NCI-H226 (cell line): ENCODE measurements around the gene KDM7A.

Experiments
- DNase-seq: peaks from one replicate; pipeline ENCODE4 v3.0.0-alpha.2; 2015

Gene KDM7A

DNA sequence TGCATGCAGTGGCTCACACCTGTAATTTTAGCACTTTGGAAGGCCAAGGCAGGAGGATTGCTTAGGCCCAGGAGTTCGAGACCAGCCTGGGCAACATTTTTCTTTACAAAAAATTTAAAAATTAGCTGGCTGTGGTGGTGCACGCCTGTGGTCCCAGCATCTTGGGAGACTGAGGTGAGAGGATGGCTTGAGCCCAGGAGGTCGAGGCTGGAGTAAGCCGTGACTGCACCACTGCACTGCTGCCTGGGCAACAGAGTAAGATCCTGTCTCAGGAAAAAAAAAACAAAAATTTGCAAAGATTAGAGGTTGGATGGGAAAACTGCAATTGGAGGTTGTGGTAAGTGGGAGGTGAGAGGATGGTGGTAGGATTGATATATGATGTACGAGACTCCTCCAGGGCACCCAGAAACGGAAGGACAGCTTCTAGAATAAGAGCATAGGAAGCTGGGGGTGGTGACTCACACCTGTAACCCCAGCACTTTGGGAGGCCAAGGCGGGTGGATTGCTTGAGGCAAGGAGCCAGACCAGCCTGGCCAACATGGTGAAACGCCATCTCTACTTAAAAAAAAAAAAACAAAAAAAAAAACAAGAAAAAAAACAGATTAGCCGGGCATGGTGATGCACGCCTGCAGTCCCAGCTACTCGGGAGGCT is 94.9 kb downstream of the KDM7A start:
- DNase-seq, result no peak

DNA sequence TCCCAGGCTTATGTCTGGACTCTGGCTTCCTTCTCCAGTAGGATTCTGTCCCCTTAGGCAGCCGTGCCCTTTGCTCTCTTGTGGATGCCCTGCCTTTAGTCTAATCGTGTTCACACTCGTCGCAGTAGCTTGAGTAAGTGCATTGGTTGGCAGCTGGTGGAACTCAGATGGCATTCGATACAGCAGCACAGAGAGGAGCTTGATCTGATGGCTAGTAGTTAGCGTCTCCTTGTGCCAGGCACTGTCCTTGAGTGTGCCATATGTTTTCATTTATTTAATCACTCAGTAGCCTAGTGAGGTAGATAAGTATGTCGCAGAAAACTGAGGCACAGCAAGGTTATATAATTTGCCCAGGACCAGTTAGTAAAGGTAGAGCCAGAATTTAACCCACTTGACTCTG is 95.9 kb downstream of the KDM7A start:
- no peak for DNase-seq

DNA sequence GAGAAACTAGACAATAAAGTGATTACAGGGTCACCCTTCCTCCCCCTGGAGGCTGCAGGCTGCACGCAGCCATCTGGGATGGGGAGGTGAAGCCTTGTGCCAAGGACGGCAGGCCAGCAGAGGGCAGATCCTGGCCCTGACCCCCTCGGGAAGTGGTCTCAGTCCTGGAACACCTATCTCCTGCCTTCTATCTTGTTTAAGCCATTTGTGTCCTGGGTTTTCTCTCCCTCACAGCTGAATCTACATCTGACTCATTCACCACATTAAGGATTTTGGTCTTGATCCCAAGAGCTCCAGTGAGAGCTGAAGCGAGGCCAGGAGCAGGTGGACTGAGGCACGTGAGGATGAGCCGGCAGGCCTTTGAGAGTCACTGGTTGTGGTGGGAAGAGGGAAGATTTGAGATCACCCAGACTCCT is 97.7 kb downstream of the KDM7A start:
- peak; percentile 27 for DNase-seq

DNA sequence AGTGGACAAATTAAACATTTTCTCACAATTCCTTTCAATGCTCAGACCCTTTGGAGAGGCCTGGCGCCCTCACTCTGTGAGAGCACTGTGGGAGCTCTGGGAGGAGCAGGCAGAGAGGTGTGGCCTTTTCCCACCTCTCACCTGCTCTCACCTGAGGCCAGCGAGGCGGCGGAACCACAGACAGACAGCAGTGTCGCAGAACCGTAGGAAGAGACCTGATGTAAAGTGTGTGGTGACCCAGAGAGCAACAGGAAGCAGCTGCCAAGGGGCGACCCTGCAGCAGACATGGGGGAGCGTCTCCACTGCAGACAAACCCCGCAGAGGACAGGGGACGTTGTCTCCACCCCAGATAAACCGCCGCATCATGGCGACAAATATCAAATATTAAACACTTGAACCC is 98.4 kb downstream of the KDM7A start:
- no peak for DNase-seq

DNA sequence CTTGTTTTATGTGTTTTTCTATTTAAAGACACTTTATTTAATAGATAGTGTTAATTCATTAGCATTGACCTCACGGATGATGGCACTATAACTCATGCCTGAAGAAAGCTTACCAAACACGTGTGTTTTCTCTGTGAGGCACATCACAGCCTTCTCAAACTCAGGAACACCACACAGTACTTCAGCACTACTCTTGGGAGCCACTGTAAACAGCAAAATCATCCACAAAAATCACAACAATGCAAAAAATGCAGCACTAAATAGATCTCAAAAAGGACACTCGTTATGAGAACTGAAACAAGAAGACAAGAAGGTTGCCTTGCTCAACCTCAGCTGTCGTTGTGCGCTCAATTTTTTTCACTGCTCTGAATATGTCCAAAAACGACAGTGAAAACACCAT is 102.0 kb downstream of the KDM7A start:
- DNase-seq, result no peak

DNA sequence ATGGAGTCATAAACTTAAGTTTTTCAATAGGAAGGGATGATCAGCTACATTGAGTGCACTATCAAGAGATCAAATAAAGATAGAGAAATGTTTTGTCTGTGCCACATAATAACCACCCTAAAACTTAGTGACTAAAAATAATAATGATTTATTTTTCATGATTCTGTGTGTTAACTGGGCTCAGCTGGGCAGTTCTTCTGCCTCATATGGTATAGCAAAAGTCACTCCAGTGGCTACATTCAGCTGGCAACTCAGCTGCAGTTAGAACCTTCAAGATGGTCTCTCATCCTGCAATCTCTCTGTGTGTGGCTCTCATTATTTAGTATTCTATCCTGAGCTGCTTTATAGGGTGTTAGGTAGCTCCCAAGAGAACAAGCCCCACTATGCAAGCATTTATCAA is 106.2 kb downstream of the KDM7A start:
- no peak for DNase-seq

DNA sequence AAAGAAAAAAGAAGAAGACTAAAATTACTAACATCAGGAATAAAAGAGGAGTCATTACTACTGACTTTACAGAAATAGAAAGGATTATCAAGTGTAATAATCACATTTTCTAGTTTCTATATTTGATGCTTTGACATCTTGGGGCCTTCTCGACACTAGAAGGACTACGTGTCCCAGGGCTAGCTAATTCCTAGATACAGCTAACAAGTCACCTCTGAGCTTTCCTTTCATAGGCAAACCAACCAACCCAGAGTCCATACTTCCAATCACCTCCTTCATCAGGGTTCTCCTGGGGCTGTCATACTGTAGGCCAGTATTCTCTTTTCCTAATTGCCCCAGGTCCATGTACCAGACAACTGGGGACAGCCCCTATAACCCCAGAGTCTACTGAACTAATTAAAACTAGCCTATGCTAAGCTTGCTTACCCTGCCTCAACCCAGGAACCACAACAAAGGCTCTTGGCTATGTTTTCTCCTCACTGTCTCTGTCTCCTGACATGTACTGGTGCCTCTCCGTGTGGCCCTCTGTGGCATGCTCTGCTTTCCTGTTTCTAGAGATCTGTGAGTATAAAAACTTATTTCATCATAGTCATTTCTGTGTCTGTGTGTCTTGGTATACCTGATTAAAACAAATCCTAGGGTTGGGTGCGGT is 107.4 kb downstream of the KDM7A start:
- no peak for DNase-seq

DNA sequence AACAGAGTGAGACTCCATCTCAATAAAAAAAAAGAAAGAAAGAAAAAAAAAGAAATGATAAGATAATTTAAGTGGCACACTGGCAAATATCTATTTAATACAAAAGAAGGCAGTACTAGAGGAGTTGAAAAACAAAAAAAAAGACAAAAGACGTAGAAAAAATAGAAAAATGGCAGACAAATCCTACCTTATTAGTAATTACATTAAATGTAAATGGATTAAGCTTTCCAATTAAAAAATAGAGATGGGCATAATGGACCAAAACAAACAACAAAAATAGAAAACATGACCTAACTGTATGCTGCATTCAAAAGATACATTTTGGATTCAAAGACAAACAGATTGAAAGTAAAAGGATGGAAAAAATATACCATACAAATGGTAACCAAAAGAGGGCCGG is 108.8 kb downstream of the KDM7A start:
- DNase-seq, result no peak

DNA sequence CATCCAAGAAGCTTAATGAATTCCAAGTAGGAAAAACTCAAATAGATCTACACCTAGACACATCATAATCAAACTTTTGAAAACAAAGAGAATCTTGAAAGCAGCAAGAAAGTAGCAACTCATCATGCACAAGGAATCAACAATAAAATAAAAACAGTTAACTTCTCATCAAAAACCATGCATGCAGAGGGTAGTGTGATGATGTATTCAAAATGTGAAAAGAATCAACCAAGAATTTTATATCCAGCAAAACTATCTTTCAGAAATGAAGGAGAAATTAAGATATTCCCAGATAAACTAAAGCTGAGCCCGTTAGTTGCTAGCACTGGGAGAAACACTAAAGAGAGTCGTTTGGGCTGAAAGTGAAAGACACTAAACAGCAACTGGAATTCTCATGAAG is 109.7 kb downstream of the KDM7A start:
- DNase-seq, result no peak

DNA sequence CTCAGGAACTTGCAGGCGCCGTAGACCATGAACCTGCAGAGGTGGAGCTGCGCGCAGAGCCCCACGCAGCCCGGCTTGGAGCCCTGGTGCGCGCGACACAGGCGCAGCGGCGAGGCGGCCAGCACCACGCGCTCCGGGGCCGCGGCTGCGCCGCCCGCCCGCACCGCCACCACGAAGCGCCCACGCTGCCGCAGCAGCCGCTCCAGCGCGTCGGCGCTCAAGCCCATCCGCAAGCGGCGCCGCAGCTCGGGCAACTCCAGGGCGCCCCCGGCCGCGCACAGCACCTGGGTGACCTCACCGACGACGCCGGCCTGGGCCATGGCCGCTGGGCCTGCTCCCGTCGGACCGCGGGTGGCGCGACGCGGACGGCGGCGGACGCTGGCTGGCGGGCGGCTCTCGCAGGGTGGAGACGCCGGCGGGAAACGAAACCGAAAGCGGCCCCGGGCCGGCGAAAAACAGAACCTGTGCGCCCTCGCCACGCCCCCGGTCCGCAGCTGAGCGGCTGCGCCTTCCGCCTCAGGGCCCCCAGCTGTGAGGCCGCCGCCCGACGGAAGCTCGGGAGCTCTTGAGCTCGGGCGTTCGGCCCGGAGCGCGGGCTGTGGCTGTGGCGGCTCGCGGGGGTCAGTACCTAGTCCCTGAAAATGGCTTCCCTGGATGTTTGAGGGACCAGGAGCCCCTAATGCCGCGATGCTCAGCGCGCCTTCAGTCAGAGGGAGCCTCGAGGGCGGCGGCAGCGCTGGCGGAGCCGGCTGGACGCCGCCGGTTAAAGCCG is 114.1 kb downstream of the KDM7A start, which contains the start of gene PARP12:
Gene PARP12, minus strand, starts transcription at position 424 of the 772 bp plus-strand sequence. Its CDS starts 104 bp downstream, at position 320.
- peak; percentile 89 for DNase-seq

DNA sequence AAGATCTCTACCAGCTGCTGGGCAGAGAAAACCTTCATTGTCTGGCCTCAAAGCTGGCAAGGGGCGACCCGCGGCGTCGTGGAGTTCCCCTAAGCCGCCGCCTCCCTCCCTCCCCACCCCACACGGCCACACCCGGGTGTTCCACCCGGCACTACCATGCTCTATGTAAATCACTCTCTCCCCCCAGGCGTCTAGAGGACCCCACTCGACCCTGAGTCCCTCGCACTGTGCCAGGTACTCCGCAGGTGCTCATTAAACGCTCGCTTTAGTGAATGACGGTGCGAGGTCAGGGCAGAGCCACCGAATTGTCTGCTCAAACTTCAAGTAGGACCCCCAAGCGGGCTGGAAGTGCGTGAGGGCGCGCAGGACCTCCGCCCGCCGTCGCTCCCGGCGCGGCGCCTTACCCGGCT is 114.7 kb downstream of the KDM7A start:
- DNase-seq, result no peak

DNA sequence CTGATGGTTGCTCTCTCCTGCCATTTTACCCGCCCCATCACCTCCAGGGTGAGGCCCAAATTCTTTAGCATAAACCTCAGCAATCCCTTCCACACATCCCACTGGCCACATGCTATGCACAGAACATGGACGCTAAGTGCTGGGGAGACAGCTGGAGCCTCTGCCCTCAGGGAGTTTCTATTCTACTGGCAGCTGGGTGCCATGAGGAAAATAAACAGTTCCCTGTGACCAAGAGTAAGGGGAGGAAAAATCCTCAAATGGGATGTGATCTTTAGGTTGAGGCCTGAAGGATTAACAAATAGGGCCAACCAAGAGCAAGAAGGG is 115.2 kb downstream of the KDM7A start:
- peak; percentile 65 for DNase-seq

DNA sequence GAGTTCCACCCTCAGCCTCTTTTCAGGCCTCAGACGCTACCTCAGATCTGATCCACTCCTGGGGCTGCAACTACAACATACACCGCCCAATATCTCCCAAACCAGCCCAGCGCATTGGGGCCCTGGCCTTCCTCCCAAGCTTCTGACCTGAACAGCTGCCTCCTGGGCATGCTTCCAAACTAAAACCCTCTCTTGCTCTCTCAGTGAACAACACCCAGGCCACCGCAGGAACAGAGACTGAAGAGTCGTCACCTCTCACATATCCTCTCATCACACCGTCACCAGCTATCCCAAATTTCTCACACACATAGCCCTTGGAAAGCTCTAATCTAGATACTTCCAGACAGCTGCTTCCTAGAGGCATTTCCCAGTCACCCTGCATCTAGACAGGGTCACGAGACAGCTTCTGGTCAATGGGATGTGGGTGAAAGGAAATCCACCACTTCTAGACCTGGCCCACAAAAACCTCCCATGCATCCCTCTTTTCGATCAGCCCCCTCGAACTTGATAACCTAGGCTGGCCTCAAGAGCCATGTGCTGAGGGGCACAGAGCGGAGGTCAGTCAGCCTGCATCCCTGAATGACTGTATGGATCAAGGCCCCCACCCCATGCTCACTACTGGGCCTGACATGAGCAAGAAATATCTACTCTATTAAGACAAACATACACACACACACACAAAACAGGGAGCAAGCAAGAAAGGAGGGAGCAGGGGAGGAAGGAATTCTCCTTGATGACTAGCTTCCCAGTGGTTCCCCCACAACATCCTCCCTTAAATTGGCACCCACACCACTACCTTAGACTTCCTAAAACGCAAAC is 115.8 kb downstream of the KDM7A start:
- DNase-seq, result no peak

DNA sequence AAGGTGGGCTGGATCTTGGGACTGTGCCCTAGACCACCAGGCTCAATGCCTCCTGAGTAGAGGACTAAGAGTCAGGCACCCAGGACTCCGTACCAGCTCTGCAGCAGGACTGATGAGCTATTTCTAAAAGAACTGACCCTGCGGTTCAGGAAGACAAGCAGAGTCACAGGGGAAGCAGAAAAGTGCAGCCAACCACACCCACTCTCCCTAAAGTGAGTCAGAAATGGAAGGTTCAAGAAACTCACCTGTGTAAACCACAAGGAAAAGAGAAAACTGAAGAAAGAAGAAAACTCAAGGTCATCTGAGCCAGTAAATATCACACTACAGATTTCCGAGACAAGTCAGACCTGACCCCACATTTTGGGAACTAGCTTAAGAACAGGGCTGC is 116.5 kb downstream of the KDM7A start:
- DNase-seq, result peak; percentile 58

DNA sequence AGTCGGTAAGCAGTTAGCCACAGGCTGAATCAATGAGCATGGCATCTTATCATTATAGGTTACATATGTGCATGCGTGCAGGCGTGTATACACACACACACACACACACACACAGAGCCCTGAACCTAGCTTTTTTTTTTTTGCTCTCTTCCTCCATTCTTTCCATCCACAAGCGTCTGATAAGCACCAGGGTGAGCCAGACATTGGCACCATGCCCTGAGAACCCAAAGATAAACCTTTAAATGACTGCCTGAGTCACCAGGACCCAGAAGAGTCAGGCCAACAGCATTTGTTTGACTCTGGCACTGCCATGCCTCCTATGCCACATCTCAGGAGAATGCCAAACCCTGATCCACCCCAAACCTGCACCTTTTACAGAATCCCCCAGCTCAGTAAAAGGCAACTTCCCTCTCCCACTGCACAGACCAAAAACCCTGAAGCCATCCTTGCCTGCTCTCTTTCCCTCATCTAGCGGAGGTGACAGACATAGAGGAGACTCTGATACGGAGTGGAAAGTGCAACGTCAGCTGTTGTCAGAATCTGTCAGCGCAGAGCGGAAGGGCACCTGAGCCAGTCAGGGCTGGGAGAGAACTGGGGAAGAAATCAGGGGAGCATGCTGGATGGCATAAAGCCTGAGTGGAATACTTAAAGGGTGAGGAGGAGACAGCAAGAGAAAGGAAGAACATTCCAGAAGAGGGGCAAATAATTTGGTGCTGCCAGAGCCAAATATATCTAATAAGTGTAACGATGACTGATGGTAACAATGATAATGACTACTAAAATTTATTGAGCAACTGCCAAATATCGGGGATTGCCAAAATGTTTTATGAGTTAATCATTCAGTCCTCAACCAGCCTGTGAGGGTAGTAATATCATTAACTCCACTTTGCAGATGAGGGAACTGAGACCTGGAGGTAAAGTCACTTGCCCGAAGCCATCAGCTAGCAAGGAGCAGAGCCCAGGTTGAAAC is 117.2 kb downstream of the KDM7A start:
- DNase-seq, result peak; percentile 97

DNA sequence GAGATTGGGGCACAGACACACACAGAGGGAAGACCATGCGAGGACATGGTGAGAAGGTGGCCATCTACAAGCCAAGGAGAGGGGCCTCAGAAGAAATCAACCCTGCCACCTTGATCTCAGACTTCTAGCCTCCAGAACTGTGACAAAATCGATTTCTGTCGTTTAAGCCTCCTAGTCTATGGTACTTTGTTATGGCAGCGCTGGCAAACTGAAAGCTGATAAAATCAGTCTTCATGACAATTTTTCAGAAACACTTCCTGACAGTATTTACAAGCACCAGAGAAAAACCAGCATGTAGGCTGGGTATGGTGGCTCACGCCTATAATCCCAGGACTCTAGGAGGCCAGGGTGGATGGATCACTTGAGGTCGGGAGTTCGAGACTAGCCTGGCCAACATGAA is 118.3 kb downstream of the KDM7A start:
- DNase-seq, result no peak

DNA sequence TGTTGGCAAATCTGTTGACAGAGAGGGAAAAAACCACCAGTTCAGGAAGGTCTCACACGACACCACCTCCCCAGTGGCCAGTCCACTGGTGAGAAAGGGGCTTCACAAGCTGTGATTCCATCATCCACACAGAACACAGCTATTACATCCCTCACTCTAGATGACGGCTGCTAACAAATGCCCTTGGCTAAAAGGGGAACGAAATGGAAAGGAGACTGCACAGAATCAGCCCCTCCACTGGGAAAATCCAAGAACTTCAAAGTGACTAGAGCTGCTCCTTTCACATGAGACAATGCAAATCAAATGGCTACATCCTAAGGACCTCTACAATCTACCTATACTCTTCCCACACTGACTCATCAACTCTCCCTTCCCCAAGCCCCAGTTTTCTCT is 119.6 kb downstream of the KDM7A start:
- DNase-seq, result no peak

DNA sequence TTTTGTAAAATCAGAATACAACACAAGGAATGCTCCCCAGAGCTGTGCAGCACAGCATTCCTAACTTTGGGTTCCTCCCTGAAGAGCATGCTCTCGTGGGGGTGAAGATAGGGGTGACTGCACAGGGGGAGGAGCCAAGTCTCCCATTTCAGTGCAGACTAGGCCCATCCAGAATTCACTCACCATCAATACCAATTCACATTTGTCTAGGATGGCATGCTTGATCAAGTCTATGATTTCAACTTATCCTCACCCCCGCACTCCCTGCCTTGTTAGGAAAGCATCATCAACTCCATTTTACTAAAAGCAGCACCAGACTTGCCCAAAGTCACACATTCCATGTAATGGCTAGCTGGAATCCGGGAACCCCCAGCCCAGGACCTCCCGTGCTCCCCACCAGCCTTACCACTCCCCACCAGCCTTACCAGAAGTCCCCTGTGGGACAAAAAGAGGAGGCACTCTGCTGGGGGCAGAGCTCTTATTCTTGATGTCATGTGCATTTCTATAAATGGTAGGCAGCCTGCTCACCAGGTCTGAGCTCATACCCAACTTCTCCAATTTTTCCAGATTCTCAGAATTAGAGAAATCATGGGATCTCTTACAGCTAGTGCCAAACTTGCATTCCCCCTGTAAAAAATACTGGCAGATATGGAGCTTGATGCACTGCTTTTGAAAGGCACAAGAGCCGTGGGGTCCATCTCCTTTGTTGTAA is 120.2 kb downstream of the KDM7A start:
- DNase-seq, result no peak

DNA sequence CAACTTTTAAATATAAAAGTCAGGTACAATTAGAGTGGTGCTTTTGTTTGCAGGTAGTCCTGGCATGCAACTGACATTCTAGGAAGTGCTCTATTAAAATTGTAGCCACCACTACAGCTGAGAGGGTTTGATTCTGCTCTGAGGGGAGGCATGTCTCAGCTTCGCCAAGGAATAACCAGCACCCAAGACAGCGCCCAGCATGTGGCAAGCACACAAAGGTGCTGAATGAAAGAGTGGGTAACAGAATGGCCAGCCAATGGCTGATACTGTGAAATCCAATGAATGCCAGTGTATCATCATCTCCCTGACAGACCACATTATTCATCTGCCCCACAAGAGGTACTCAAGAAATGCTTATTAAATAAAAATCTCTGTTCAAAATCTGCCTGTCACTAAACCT is 121.0 kb downstream of the KDM7A start:
- DNase-seq, result no peak

DNA sequence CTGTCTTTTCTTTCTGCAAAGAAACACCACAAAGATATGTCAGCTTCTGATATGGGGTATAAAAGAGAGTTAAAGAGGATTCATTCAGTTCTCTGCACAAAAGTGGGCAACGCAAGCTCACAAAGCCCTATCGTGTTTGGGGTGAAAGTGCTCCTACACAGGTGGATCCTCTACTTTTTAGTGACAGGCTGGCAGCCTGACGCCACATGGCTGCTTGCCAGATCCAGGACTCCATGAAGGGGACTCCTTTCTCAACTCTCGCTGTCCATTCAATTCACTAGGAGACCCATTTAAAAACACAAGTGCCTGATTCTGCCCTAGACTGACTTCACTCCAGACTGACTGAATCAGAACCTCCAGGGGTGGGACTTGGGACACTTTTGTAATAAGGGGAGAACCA is 122.0 kb downstream of the KDM7A start:
- no peak for DNase-seq

DNA sequence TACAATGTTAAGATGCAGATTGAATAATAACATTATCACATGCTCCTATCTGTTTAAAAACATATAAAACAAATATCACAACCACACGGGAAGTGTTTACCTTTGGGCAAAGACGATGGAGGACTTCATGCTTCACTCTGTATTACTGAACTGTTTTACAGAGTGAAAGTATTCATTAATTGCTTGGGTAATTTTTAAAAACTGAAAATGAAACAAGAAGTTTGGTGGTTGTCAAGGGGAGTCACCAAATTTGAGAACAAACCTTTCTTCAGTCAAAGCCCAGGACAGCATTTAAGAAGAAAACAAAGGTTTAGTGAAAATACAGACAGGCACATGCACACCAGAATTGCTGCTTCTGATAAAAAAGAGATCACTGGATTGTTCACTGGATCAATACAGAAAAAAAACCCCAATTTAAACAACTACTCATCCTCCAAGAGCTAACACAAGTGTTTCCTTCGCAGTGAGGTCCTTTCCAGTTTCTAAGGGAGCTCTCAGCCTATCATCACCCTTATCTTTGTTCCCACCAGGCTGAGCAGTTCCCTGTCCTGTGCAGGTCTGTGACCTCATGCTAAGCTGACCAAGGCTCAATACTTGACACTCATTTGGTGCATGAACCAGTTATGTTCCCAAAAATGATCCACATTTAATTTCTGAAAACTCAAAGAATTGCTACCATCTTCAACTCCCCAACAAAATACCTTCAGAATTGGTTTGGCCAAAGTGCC is 122.8 kb downstream of the KDM7A start:
- no peak for DNase-seq
